HUES6 (cell line): ENCODE results near the gene MACF1.
"Not testable (repeated sequence)": the region's sequence is repeated elsewhere in the genome, so short reads cannot be mapped to it uniquely, and the experiment has no call there.

Experiments used
- H3K27ac ChIP-seq: 2 replicates; pipeline ENCODE4 v1.7.0; 2013; ENCODE audit warnings: low read depth, mild to moderate bottlenecking, low read length, inconsistent platforms
- H3K27me3 ChIP-seq: 2 replicates; pipeline ENCODE4 v1.6.1; 2013; ENCODE audit warnings: low read length; ENCODE audit not compliant: control insufficient read depth, insufficient read depth
- H3K36me3 ChIP-seq: 2 replicates; pipeline ENCODE4 v1.6.1; 2013; ENCODE audit warnings: low read length; ENCODE audit not compliant: control insufficient read depth, insufficient read depth
- H3K4me1 ChIP-seq: 2 replicates; pipeline ENCODE4 v1.6.1; 2013; ENCODE audit warnings: low read length; ENCODE audit not compliant: control insufficient read depth, insufficient read depth
- H3K4me3 ChIP-seq: 2 replicates; pipeline ENCODE4 v1.5.1; 2013; ENCODE audit warnings: low read depth, low read length
- H3K9ac ChIP-seq: one replicate; pipeline ENCODE4 v1.6.1; 2013; ENCODE audit warnings: mild to moderate bottlenecking, low read length
- H3K9me3 ChIP-seq: 2 replicates; pipeline ENCODE4 v1.6.1; 2013; ENCODE audit warnings: low read depth, low read length; ENCODE audit not compliant: control insufficient read depth, insufficient read depth

Gene MACF1

DNA sequence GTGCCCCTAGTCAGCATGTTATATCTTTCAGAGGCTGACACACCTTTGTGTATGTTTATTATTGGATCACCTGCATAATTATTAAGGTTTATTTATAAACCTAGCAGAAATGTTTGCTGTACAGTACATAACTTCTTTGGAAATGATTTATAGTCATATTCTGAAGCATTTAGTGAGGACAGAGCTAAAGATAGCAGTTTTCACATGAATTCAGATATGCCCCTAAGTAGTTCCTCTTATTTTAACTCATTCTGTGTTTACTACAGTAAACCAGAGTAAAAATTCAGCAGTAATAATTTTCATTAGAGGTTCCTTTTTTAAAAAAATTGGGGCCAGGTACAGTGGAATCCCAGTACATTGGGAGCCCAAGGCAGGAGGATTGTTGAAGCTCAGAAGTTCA, 265.5 kb downstream of the MACF1 start:
- no peaks in the 10 kb centered on the region for H3K4me1 ChIP-seq
- H3K27me3 ChIP-seq = no peaks in the 10 kb centered on the region
- peaks cover 96% of the 10 kb centered on the region for H3K36me3 ChIP-seq
- no peak overlapping the region for H3K4me3 ChIP-seq
- H3K9ac ChIP-seq = no peak overlapping the region
- no peak overlapping the region for H3K27ac ChIP-seq
- H3K9me3 ChIP-seq = no peaks in the 10 kb centered on the region

GRCh38 chr1:39472826-39473225, 268.3 kb downstream of the MACF1 start:
- no peak overlapping the region for H3K4me3 ChIP-seq
- H3K4me1 ChIP-seq = no peaks in the 10 kb centered on the region
- H3K27ac ChIP-seq = no peak overlapping the region
- H3K27me3 ChIP-seq = no peaks in the 10 kb centered on the region
- H3K36me3 ChIP-seq = peaks cover 77% of the 10 kb centered on the region
- H3K9me3 ChIP-seq = no peaks in the 10 kb centered on the region
- no peak overlapping the region for H3K9ac ChIP-seq

DNA sequence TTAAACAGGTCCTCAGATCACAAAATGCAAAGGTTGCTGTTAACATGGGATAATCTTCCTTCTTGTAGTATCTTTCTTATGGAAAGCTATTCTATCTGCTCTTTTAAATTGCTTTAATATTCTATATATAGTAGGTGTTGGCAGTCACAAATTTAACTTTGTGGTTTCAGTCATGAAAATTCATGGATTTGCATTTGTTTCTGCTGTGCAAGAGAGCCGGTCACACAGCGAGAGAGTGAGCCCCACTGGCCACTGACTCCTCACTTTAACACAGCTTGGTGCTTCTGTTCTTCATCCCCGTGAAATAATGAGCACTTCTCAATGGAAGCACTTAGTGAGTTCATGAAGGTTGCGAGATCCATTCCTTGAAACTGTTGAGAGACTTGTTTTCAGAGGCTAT, 268.8 kb downstream of the MACF1 start:
- Histone ChIP-seq H3K27ac (no peak overlapping the region), H3K4me1 (no peaks in the 10 kb centered on the region), H3K9me3 (no peaks in the 10 kb centered on the region), H3K9ac (no peak overlapping the region), H3K27me3 (no peaks in the 10 kb centered on the region), H3K4me3 (no peak overlapping the region), H3K36me3 (peaks cover 75% of the 10 kb centered on the region)

DNA sequence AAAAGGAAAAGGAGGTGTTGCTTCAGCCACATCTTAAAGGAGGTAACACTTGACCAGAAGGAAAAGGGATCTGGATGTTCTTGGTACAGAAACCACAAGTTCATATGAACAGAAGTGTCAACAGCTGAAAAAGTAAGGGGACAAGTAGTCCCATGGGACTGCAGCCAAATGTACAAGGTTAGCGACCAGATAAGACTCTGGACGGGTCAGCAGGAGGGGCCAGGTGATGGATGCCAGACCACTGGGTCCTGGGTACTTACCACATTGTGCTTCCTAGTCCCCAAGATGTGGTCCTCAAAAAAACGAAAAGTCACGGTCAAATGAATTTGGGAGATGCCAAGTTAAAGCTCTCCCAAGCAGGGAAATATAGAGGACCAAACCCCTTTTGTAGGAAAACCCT, 270.3 kb downstream of the MACF1 start:
- no peaks in the 10 kb centered on the region for H3K4me1 ChIP-seq
- H3K27me3 ChIP-seq = no peaks in the 10 kb centered on the region
- peaks cover 73% of the 10 kb centered on the region for H3K36me3 ChIP-seq

GRCh38 chr1:39475551-39475950, 271.1 kb downstream of the MACF1 start:
- not testable (repeated sequence) for H3K9ac ChIP-seq, H3K27me3 ChIP-seq, H3K9me3 ChIP-seq, H3K4me1 ChIP-seq, H3K27ac ChIP-seq, H3K4me3 ChIP-seq
- H3K36me3 ChIP-seq = peaks cover 73% of the 10 kb centered on the region

More for the DNA sequence above, 270.3 kb downstream of the MACF1 start:
- H3K9ac ChIP-seq = no peak overlapping the region
- H3K27ac ChIP-seq = no peak overlapping the region
- no peak overlapping the region for H3K4me3 ChIP-seq
- H3K9me3 ChIP-seq = no peaks in the 10 kb centered on the region

DNA sequence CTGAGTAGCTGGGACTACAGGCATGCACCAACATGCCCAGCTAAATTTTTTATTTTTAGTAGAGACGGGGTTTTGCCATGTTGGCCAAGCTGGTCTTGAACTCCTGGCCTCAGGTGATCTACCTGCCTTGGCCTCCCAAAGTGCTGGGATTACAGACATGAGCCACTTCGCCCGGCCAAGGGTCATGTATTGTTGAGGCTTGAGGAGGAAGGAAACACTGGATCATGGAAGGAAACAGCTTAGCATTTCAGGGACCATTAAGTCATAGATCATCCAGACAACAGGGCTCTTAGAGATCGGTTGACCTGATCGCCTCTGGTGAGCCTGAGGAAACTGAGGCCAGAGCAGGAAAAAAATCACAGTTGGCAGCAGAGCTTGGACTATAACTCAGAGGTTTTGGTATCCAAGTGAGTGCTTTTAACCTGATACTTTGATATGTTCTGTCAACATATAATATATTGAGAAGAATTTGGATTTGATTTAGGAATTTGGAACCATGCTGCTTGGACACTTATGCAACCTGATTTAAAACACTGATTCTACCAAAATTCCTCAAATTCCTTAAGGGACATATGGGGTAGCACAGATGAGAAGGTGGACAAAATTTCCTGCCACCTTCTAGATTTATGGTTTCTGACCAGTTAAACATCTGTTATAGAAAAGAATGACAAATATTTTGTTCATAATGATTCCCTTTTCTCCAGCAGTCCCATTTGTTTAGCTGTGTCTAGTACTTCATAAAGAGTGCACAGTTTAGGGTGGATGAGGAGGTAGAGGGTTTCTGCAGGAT, 273.8 kb downstream of the MACF1 start:
- no peaks in the 10 kb centered on the region for H3K27me3 ChIP-seq
- peaks cover 66% of the 10 kb centered on the region for H3K36me3 ChIP-seq
- H3K4me3 ChIP-seq = no peak overlapping the region
- no peak overlapping the region for H3K9ac ChIP-seq
- H3K4me1 ChIP-seq = no peaks in the 10 kb centered on the region
- no peaks in the 10 kb centered on the region for H3K9me3 ChIP-seq
- H3K27ac ChIP-seq = 0 out of 2 replicates have a peak overlapping the region, but pooled peaks have one; percentile 4

DNA sequence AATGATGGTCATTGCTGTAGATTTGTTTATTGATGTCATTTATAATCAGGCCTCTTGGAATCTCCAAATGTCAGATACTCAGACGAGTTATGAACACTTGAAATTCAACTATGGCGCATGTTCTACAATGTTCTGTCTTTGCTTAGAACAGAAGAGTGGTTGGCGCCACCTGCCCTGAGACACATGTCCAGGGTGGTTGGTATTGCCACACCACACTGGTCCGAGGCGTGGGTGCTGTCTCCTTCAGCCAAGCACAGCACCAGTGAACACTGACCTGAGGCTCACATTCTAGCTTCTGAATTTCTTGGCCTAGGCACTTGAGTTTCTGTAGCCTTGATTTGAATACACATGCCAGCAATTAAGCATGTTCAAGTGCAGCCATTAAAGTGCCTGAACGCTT, 276.8 kb downstream of the MACF1 start:
- no peaks in the 10 kb centered on the region for H3K4me1 ChIP-seq
- no peaks in the 10 kb centered on the region for H3K27me3 ChIP-seq
- H3K27ac ChIP-seq = no peak overlapping the region
- H3K4me3 ChIP-seq = no peak overlapping the region
- H3K9me3 ChIP-seq = no peaks in the 10 kb centered on the region
- H3K36me3 ChIP-seq = peaks cover 72% of the 10 kb centered on the region
- H3K9ac ChIP-seq = no peak overlapping the region

DNA sequence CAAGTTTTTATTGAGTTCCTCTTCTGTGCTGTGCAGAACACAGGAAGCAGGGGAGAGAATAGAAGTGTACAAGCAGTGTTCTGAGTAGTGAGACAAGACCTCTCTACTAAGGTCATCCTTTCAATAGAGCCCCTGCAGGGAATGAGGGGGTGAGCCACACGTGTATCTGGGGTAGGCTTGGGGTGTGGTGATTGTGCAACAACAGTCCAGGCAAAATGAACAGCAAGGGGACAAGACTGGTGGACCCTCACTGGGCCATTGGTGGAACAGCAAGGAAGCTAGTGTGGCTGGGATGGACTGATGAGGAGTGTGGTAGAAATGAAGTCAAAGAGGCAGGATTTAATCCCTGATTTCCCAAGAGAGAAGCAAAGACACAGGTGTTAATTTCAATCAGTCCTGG, 278.8 kb downstream of the MACF1 start:
- no peaks in the 10 kb centered on the region for H3K27me3 ChIP-seq
- H3K9me3 ChIP-seq = no peaks in the 10 kb centered on the region
- no peaks in the 10 kb centered on the region for H3K4me1 ChIP-seq
- no peak overlapping the region for H3K4me3 ChIP-seq
- H3K9ac ChIP-seq = no peak overlapping the region
- no peak overlapping the region for H3K27ac ChIP-seq
- H3K36me3 ChIP-seq = peaks cover 71% of the 10 kb centered on the region

GRCh38 chr1:39484564-39484963, 280.1 kb downstream of the MACF1 start:
- Histone ChIP-seq H3K9me3 (no peaks in the 10 kb centered on the region), H3K27ac (no peak overlapping the region), H3K36me3 (peaks cover 60% of the 10 kb centered on the region), H3K9ac (no peak overlapping the region), H3K4me3 (no peak overlapping the region), H3K4me1 (no peaks in the 10 kb centered on the region), H3K27me3 (peaks cover 9% of the 10 kb centered on the region)

DNA sequence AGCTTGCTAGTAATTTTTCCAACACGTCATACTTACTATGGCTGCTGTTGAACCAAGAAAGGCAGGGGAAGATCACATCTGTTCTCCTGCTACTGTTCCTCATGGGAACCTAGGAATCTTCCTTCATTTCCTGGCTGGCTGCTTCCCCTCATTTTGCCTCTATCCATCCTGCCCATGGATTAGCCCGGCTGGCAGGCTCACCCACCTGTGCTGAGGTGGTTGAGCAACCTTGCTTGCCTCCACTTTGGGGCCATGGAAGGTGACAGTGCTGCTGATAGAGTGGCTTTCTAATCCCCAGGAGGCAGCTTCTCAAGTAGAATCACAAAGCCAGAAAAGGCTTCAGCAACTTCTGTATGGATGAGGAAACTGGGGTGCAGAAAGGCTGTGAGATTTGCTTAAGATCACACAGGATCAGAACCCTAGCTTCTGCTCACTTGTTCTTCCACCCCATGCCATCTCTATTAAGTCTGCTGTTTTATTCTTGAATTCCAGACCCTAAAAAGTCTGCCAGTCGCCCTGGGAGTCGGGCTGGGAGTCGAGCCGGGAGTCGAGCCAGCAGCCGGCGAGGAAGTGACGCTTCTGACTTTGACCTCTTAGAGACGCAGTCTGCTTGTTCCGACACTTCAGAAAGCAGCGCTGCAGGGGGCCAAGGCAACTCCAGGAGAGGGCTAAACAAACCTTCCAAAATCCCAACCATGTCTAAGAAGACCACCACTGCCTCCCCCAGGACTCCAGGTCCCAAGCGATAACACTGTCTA, 280.7 kb downstream of the MACF1 start:
- Histone ChIP-seq H3K27ac (no peak overlapping the region), H3K4me3 (no peak overlapping the region), H3K9ac (no peak overlapping the region), H3K9me3 (no peaks in the 10 kb centered on the region), H3K36me3 (peaks cover 54% of the 10 kb centered on the region), H3K27me3 (peaks cover 15% of the 10 kb centered on the region), H3K4me1 (no peaks in the 10 kb centered on the region)

GRCh38 chr1:39488012-39488545, 283.6 kb downstream of the MACF1 start:
- Histone ChIP-seq H3K36me3 (peaks cover 32% of the 10 kb centered on the region), H3K27ac (no peak overlapping the region), H3K27me3 (peaks cover 44% of the 10 kb centered on the region), H3K9ac (no peak overlapping the region), H3K9me3 (no peaks in the 10 kb centered on the region), H3K4me3 (no peak overlapping the region), H3K4me1 (0 out of 2 replicates have a peak, but pooled peaks cover 5% of the 10 kb centered on the region)
